ENCODE measurements around the gene RPL9. TPM values are rescaled to one million over a fixed set of nuclear protein-coding genes. Genes with fewer than 3 reads are reported as not detected.

RPL9 gene
- total and polyA plus RNA-seq, 2 of the 13 experiments (the other 11 are each of a cell fraction or from before 2014, with no cell fraction given) = 993 to 2,148 TPM

- TF ChIP-seq, protein P1, sequence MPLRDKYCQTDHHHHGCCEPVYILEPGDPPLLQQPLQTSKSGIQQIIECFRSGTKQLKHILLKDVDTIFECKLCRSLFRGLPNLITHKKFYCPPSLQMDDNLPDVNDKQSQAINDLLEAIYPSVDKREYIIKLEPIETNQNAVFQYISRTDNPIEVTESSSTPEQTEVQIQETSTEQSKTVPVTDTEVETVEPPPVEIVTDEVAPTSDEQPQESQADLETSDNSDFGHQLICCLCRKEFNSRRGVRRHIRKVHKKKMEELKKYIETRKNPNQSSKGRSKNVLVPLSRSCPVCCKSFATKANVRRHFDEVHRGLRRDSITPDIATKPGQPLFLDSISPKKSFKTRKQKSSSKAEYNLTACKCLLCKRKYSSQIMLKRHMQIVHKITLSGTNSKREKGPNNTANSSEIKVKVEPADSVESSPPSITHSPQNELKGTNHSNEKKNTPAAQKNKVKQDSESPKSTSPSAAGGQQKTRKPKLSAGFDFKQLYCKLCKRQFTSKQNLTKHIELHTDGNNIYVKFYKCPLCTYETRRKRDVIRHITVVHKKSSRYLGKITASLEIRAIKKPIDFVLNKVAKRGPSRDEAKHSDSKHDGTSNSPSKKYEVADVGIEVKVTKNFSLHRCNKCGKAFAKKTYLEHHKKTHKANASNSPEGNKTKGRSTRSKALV (CRISPR knock-in tag; IDR thresholded peaks at IDR 0.05) = 0 out of 2 replicates have a peak, but pooled peaks have one; percentile 67
- TF ChIP-seq, protein P2, sequence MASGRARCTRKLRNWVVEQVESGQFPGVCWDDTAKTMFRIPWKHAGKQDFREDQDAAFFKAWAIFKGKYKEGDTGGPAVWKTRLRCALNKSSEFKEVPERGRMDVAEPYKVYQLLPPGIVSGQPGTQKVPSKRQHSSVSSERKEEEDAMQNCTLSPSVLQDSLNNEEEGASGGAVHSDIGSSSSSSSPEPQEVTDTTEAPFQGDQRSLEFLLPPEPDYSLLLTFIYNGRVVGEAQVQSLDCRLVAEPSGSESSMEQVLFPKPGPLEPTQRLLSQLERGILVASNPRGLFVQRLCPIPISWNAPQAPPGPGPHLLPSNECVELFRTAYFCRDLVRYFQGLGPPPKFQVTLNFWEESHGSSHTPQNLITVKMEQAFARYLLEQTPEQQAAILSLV (CRISPR knock-in tag; IDR thresholded peaks at IDR 0.05; ENCODE audit: borderline replicate concordance) = peak; percentile 40; the same call in 1 of the 2 replicates
- no peak for TF ChIP-seq RBM22 (optimal IDR thresholded peaks at IDR 0.05; ENCODE audit: low read length)
- TF ChIP-seq ZNF10 (CRISPR knock-in tag; IDR thresholded peaks at IDR 0.05; ENCODE audit: borderline replicate concordance, low read depth) = no peak
- peak; percentile 85 for TF ChIP-seq MEIS2 (CRISPR knock-in tag; IDR thresholded peaks at IDR 0.05)
- TF ChIP-seq ZNF350 (CRISPR knock-in tag; IDR thresholded peaks at IDR 0.05; ENCODE audit: borderline replicate concordance, low read depth) = peak; percentile 60; the same call in 1 of the 2 replicates
- TF ChIP-seq, protein P3, sequence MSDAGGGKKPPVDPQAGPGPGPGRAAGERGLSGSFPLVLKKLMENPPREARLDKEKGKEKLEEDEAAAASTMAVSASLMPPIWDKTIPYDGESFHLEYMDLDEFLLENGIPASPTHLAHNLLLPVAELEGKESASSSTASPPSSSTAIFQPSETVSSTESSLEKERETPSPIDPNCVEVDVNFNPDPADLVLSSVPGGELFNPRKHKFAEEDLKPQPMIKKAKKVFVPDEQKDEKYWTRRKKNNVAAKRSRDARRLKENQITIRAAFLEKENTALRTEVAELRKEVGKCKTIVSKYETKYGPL (CRISPR knock-in tag; IDR thresholded peaks at IDR 0.05) = peak; percentile 18; the same call in 1 of the 2 replicates
- TF ChIP-seq NR3C1 (CRISPR knock-in tag; IDR thresholded peaks at IDR 0.05) = no peak
- TF ChIP-seq, protein P4, sequence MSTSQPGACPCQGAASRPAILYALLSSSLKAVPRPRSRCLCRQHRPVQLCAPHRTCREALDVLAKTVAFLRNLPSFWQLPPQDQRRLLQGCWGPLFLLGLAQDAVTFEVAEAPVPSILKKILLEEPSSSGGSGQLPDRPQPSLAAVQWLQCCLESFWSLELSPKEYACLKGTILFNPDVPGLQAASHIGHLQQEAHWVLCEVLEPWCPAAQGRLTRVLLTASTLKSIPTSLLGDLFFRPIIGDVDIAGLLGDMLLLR (CRISPR knock-in tag; IDR thresholded peaks at IDR 0.05) = peak; percentile 68
- TF ChIP-seq NFRKB (IDR thresholded peaks at IDR 0.05) = 0 out of 2 replicates have a peak, but pooled peaks have one; percentile 36
- no peak for TF ChIP-seq ZBTB26 (CRISPR knock-in tag; IDR thresholded peaks at IDR 0.05; ENCODE audit: borderline replicate concordance)
- no peak for TF ChIP-seq SMARCE1 (IDR thresholded peaks at IDR 0.05; ENCODE audit: borderline replicate concordance)
- TF ChIP-seq SMARCC2 (IDR thresholded peaks at IDR 0.05) = no peak
- TF ChIP-seq ZNF609 (CRISPR knock-in tag; IDR thresholded peaks at IDR 0.05; ENCODE audit: borderline replicate concordance) = peak; percentile 54; the same call in 1 of the 2 replicates
- TF ChIP-seq SP4 (CRISPR knock-in tag; IDR thresholded peaks at IDR 0.05) = peak; percentile 73; the same call in 1 of the 2 replicates
Observed at GRCh38 chr4:39458505-39459300, at the start of gene RPL9, which contains the start of gene LIAS (continued).

All from HepG2 (cell line).